ENCODE data around the gene GLT1D1. TPM values are rescaled to one million over a fixed set of nuclear protein-coding genes. Genes with fewer than 3 reads are reported as not detected.
"Not testable (repeated sequence)": the region's sequence is repeated elsewhere in the genome, so short reads cannot be mapped to it uniquely, and the experiment has no call there.

GLT1D1 gene
- total RNA-seq, 1 experiment from 2014 or later: 0.07 TPM

GRCh38 chr12:128818065-128819022, 34.9 kb upstream of the GLT1D1 start:
- in situ Hi-C loops (cut with HindIII; ENCODE audit: low pct_unique_long_range_greater_than_20kb, low sequenced_read_pairs): no loop called here
- peak; percentile 41 for DNase-seq (ENCODE audit: low read depth)

DNA sequence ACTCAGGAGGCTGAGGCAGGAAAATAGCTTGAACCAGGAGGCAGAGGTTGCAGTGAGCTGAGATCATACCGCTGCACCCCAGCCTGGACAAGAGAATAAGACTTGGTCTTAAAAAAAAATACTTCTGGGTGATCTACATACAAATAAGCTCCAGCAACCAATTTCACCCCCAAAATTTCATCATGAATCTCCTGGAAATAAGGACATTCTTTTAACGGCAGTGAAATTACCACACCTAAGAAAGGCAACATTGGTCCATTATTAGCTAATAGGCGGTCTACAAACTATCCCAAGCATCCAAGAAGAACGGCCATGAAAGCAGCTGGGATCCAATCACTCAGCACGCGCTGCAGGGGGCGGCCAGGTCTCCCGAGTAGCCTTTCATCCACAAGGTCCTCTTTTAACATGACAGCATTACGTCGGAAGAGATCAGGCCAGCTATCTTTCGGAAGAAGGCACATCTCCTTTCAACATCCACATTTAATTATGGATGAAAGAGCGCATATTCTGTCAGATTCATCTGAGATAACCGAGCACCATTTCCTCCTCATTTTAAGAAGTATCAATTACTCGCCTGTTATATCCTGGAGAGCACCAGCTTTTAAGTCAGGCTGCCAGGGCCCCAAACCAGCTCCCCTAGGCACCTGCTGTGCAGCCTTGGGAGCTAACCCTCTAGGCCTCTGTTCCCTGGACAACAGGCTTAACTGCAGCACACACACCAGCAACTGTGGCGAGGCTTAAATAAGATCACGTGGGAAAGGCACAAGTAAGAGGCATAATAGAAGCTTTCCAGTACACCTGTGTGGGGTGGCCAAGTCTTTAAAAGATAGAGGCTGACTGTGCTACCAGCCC, 33.8 kb upstream of the GLT1D1 start:
- in situ Hi-C loops (cut with HindIII; ENCODE audit: low pct_unique_long_range_greater_than_20kb, low sequenced_read_pairs): no loop called here
- no peak for DNase-seq (ENCODE audit: low read depth)

- no peak for DNase-seq (ENCODE audit: low read depth)
- in situ Hi-C loops (cut with HindIII; ENCODE audit: low pct_unique_long_range_greater_than_20kb, low sequenced_read_pairs): no loop called here
Observed at GRCh38 chr12:128820253-128820652, 33.0 kb upstream of the GLT1D1 start.

DNA sequence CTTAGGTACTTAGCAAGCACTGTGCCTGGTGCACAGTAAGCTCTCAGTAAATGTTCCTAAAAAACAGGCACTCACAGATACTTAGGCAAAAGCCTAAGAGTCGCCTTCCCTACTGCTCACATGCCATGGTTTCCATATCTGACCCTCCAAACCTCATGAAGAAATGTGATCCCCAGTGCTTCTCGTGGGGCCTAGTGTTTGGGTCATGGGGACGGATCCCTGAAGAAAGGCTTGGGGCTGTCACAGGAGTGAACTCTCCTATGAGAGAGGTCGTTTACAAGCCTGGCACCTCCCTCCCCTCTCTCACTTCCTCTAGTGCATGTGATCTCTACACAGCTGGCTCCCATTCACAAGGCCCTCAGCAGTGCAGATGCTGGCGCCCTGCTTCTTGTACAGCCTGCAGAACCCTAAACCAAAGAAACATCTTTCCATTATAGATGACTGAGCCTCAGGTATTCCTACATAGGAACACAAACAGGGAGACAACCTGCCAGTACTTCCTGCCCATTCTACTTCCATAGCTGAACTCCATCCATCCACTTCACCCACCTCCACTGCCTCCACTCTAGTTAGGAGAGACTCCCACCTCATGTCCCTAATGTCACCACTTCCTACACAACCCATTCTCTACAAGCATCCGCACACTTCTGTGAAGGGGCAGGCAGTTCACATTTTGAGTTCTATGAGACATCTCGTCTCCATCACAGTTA, 32.4 kb upstream of the GLT1D1 start:
- in situ Hi-C loops (cut with HindIII; ENCODE audit: low pct_unique_long_range_greater_than_20kb, low sequenced_read_pairs): no loop called here
- DNase-seq (ENCODE audit: low read depth): peak; percentile 18

DNA sequence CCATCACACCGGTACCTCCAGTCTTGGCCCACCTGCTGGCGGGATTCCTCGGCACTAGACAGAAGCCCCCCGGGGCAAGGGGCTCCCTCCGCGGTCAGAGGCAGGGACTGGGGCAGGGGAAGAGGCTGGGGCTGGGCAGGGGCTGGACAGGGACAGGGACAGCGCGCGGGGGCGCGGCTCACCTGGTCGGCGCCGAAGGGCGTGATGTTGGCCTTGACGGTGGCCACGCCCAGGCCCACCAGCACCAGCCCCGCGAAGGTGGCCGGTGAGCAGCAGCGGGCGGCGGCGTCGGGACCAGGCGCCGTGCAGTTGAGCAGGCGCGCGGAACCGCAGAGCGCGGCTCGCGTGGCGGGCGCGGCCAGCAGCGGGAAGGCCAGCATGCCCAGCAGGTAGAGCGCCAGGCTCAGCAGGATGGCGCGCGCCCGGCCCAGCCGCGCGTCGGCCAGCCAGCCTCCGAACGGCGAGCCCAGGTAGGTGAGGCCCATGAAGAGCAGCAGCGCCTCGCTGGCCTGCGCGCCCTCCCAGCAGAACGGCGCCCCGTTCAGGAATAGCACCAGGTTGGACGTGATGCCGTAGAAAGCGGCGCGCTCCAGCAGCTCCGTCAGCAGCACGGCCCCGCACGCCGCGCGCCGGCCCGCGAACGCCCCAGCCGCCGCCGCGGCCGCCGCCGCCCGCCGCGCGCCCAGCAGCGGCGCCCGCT, 29.9 kb upstream of the GLT1D1 start:
- in situ Hi-C loops (cut with HindIII; ENCODE audit: low pct_unique_long_range_greater_than_20kb, low sequenced_read_pairs): no loop called here
- peak; percentile 69 for DNase-seq (ENCODE audit: low read depth)

- DNase-seq (ENCODE audit: low read depth): peak; percentile 96
Observed at GRCh38 chr12:128823916-128824839, 29.1 kb upstream of the GLT1D1 start, which contains the start of gene SLC15A4. Gene SLC15A4, minus strand, starts transcription at chr12:128823958. Its CDS starts 15 bp downstream, at chr12:128823943.

DNA sequence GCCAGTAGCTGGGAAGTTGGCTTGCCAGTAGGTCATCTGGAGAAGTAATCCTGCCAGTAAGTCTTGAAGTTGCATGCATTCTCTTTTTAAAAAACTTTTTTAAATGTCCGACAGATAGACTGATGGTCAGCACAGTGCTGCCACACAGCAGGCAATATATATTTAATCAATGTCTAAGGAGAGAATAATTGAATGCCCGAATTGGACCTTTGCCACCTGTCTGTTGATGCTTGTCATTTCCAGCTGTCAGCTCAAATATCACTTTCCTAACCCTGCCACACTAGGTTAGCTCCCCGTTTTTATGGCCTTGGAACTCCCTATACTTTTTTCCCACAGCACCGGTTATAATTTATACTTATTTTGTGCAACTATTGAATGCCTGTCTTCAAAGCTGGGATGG, 27.4 kb upstream of the GLT1D1 start:
- no peak for DNase-seq (ENCODE audit: low read depth)
- in situ Hi-C loops (cut with HindIII; ENCODE audit: low pct_unique_long_range_greater_than_20kb, low sequenced_read_pairs): no loop called here

More at GRCh38 chr12:128823916-128824839, 29.1 kb upstream of the GLT1D1 start, which contains the start of gene SLC15A4:
- in situ Hi-C loops (cut with HindIII; ENCODE audit: low pct_unique_long_range_greater_than_20kb, low sequenced_read_pairs): no loop called here

DNA sequence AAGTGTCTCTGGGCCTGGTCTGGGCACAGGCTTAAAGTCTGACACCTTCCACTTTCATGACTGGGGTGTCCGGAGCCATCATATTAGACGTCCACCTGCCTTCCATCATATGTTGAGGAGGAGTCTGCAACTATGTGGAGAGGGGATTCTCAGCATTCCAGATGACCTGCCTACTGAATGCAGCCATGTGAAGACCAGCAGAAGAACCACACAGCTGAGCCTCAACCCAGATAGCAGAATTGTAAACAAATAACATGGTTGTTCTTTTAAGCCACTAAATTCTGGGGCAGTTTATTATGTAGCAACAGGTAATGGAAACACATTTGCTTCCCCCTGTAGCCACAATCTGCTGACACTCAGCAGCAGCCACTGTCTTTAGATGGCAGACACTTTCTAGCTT, 25.6 kb upstream of the GLT1D1 start:
- DNase-seq (ENCODE audit: low read depth): no peak
- in situ Hi-C loops (cut with HindIII; ENCODE audit: low pct_unique_long_range_greater_than_20kb, low sequenced_read_pairs): no loop called here

DNA sequence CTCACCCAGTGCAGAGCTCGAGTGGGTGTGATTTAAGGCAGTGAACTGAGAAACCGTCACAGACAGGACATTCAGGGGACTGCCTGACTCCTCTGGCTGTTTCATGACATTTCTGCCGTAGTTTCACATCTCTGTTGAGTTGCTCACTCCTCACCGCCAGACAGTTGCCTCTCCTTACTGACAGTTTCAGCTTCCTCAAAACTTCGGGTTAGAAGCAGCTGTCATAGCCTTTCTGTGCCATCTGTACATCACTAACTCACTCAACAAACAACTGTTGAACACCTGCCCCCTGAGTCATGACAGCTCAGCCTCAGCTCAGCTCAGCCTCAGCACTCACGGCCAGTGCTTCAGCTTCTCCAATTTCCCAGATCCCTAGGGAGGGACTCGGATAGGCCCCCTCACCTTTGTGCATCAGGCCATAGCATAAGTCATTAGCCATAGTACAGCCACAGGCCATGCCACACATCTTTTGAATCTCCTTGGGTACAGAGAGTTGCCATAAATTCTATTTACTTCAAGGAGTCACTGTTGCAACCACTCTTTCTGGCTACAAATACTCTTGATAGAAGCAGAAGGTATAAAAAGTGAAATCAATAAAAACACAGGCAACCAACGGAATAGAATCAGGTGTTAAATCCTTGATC, 23.3 kb upstream of the GLT1D1 start:
- no peak for DNase-seq (ENCODE audit: low read depth)
- in situ Hi-C loops (cut with HindIII; ENCODE audit: low pct_unique_long_range_greater_than_20kb, low sequenced_read_pairs): no loop called here

DNA sequence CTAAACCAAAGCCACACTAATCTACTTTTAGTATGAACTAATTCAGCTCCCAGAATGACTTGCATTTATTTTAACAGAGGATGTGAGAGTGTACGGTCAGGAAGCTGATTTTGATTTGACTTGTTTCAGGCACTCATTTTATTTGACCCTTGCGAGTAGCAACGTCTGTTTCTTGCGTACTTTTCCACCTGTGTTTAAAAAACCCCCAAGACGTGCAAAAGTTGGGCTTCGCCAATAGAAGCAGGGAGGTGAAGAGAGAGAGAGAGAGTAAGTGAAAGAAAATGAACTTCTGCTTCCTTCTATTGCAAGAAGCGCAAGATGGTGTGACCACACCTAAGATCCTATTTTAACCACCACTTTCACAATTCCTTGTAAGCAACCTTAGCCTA, 22.8 kb upstream of the GLT1D1 start:
- DNase-seq (ENCODE audit: low read depth): no peak
- in situ Hi-C loops (cut with HindIII; ENCODE audit: low pct_unique_long_range_greater_than_20kb, low sequenced_read_pairs): no loop called here

- DNase-seq (ENCODE audit: low read depth): no peak
- in situ Hi-C loops (cut with HindIII; ENCODE audit: low pct_unique_long_range_greater_than_20kb, low sequenced_read_pairs): no loop called here
Observed at GRCh38 chr12:128833418-128833817, 19.9 kb upstream of the GLT1D1 start.

DNA sequence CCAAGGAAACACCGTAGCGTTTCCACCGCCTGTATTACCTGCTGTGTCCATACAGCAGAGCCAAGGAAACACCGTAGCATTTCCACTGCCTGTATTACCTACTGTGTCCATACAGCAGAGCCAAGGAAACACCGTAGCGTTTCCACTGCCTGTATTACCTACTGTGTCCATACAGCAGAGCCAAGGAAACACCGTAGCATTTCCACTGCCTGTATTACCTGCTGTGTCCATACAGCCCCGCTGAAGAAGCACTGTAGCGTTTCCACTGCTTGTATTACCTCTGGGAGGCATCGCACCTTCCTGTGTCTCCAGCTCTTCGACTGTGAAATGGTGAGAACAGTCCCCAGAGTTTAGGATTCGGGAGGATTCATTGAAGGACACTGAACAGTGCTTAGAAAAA, 13.4 kb upstream of the GLT1D1 start:
- DNase-seq (ENCODE audit: low read depth); in situ Hi-C loops (cut with HindIII; ENCODE audit: low pct_unique_long_range_greater_than_20kb, low sequenced_read_pairs): not testable (repeated sequence)

- DNase-seq (ENCODE audit: low read depth): no peak
- in situ Hi-C loops (cut with HindIII; ENCODE audit: low pct_unique_long_range_greater_than_20kb, low sequenced_read_pairs): no loop called here
Observed at GRCh38 chr12:128840862-128841468, 12.3 kb upstream of the GLT1D1 start.

GRCh38 chr12:128842579-128842978, 10.7 kb upstream of the GLT1D1 start:
- DNase-seq (ENCODE audit: low read depth): no peak
- in situ Hi-C loops (cut with HindIII; ENCODE audit: low pct_unique_long_range_greater_than_20kb, low sequenced_read_pairs): no loop called here

GRCh38 chr12:128843538-128843937, 9.7 kb upstream of the GLT1D1 start:
- DNase-seq (ENCODE audit: low read depth): no peak
- in situ Hi-C loops (cut with HindIII; ENCODE audit: low pct_unique_long_range_greater_than_20kb, low sequenced_read_pairs): no loop called here

GRCh38 chr12:128844031-128844635, 9.1 kb upstream of the GLT1D1 start:
- in situ Hi-C loops (cut with HindIII; ENCODE audit: low pct_unique_long_range_greater_than_20kb, low sequenced_read_pairs): no loop called here
- no peak for DNase-seq (ENCODE audit: low read depth)

Data from Caki2 (cell line).